GM12873 (cell line): ENCODE data around the gene KRTAP5-6.

Source experiments
- TF ChIP-seq, protein P1 (sequence below): IDR thresholded peaks from 2 replicates; pipeline ENCODE4 v1.5.1; 2012; ENCODE audit warnings: low read depth, mild to moderate bottlenecking, moderate library complexity, low read length, control low read depth; ENCODE audit not compliant: insufficient read depth; ENCODE audit errors: missing control alignments

Gene KRTAP5-6

GRCh38 chr11:1738380-1738779 lies 41.4 kb downstream of the KRTAP5-6 start:
- TF ChIP-seq, protein P1, sequence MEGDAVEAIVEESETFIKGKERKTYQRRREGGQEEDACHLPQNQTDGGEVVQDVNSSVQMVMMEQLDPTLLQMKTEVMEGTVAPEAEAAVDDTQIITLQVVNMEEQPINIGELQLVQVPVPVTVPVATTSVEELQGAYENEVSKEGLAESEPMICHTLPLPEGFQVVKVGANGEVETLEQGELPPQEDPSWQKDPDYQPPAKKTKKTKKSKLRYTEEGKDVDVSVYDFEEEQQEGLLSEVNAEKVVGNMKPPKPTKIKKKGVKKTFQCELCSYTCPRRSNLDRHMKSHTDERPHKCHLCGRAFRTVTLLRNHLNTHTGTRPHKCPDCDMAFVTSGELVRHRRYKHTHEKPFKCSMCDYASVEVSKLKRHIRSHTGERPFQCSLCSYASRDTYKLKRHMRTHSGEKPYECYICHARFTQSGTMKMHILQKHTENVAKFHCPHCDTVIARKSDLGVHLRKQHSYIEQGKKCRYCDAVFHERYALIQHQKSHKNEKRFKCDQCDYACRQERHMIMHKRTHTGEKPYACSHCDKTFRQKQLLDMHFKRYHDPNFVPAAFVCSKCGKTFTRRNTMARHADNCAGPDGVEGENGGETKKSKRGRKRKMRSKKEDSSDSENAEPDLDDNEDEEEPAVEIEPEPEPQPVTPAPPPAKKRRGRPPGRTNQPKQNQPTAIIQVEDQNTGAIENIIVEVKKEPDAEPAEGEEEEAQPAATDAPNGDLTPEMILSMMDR: no peak

DNA sequence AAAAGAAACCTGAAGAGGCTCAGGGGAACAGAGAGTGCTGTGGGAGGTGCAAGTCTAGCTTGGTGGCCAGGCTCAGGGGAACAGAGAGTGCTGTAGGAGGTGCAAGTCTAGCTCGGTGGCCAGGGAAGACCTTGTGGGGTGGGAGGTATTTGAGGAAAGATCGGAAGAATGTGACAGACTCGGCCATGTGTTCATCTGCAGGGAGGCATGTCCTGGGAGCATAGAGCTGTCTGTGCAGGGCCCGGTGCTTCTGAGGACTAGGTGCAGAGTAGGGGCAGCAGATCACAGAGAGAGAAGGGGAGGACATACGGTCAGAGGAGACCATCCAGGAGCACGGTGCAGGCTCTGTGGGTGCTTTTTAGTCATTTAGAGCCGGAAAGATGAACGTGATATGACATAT lies 42.6 kb downstream of the KRTAP5-6 start:
- TF ChIP-seq, protein P1: no peak

DNA sequence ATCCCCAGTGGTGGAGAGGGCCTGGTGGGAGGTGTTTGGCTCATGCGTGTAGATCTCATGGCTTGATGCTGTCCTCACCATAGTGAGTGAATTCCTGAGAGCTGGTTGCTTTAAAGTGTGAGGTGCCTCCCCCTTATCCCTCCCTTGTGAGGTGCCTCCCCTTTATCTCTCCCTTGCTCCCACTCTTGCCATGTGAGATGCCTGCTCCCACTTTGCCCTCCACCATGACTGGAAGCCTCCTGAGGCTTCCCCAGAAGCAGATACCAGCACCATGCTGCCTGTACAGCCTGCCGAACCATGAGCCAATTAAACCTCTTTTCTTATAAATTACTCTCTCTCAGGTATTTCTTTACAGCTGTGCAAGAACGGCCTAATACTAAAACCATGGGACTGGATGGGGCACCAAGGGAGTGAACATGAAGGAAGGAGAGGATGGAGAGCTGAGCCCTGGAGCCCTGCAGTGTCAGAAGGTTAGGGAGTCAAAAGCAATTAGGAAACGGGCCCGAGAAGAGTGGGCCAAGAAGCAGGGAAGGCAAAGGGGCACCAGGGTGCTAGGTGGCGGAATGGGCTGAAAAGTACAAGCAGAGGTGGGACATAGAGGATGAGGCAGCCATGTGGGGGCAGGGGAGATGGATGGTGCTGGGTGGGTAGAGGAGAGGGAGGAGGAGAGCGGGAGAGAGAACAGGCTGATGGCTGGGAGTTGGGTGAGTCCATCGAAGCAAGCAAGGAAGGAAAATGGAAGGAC lies 44.0 kb downstream of the KRTAP5-6 start:
- TF ChIP-seq, protein P1: no peak

GRCh38 chr11:1741741-1742140 lies 44.7 kb downstream of the KRTAP5-6 start:
- TF ChIP-seq, protein P1: no peak

DNA sequence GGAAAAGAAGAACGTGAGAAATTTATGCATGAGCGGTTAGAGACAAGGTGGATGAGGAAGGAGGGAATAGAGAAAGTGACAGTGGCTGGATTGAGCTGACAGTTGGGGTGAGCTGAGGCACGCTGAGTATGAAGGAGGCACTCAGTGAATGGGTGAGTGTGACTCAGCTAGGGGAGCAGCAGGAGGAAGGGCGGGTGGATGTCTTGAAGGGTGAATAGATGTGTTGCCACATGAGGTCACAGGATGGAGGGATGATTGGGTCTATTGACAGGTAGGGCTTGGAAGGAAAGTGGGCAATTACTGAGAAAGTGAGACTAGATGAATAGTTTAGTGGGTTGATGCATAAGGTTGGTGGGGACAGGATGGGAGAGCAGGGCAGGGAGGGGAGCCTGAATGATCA lies 45.4 kb downstream of the KRTAP5-6 start:
- TF ChIP-seq, protein P1: no peak

GRCh38 chr11:1742869-1743584 lies 46.0 kb downstream of the KRTAP5-6 start:
- TF ChIP-seq, protein P1: no peak

DNA sequence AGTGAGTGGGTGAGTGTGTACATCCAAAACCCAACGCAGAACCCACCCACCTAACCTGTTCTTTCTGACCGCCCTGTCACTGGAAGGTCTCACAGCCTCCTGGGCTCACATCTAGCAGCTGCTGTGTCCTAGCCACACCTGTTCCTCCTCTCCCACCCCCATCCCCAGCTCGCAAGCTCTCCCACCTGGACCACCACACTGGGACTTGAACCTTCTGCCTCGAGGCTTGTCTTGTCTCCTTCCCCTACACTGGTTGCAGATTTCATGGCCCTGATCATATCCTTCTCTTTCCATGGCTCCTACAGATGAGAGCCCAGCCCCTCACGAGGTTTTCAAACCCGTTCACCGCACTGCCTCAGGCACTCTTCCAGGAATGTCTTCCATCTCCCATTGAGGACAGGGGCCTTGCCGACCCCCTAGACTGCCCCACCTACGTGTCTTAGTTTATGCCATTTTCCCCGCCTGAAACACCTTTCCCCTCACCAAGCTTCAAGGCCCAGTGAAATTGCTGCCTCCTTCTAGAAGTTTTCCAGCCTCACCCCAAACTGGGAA lies 46.7 kb downstream of the KRTAP5-6 start:
- TF ChIP-seq, protein P1: no peak
